ENCODE data around the gene NCAN. TPM values are rescaled to one million over a fixed set of nuclear protein-coding genes. Genes with fewer than 3 reads are reported as not detected.
A peak's percentile ranks its signal among the peaks of the same experiment; 100 is the strongest.

NCAN gene
- total RNA-seq, 1 donor from 2014 or later: 0.14 TPM

DNA sequence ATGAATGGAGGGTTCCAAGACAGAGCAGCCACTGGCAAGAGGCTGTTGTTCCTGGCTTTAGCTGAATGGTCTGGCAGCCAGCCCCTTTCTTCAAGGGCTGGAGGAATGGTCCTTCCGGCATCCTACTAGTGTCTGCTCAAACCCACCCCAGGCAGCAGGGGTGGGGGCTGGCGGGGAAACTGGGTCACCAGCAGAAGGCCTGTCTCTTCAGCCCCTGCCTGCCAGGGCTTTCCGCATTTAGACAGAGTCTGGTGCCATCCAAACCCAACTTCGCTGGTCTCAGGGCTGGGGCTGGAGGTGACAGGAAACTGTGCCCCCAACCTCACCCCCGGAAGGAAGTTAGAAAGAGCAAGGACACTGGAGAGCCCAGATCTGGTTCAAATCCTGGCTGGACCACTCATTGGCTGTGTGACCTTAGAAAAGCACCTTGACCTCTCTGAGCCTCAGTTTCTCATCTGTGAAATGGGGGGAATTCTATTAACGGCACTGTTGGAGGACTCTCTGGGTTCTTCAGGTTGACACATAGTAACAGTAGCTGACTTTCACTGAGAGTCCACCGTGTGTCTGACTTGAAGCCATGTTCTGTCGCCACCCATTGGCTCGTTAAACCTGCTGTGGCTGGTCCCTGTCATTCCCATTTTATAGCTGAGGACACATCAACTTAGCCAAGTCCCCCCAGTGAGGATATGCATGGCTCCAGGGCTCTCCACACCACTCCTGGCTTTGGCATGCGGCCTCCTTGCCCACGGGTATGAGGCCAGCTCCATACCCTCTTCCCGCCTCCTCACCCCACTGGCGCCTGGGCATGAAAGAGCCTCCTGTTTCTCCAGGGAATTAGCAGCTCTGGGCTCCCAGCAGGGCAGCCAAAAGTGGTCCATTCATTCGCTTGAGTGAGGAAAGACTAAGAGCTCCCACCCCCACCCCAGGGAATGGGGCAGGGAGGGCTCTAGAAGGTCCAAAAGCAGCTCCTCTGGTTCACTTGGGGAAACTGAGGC is 6.0 kb upstream of the NCAN start:
- DNase-seq (ENCODE audit: low read depth): no peak
- H3K27me3 Mint-ChIP-seq (ENCODE audit: low read depth, unreplicated experiment): peaks cover 31% of the 10 kb centered on the region

GRCh38 chr19:19206938-19207337 is 4.8 kb upstream of the NCAN start:
- no peak overlapping the region for H2AFZ ChIP-seq (ENCODE audit: low read depth, low read length)
- H3K27me3 Mint-ChIP-seq (ENCODE audit: low read depth, unreplicated experiment): peaks cover 40% of the 10 kb centered on the region
- H3K79me2 ChIP-seq (ENCODE audit: insufficient read depth, low read length): peaks cover 6% of the 10 kb centered on the region

More for the DNA sequence above, 6.0 kb upstream of the NCAN start:
- Mint-ChIP-seq H3K4me1 (ENCODE audit: low read depth, unreplicated experiment) (no peaks in the 10 kb centered on the region), H3K9me3 (ENCODE audit: unreplicated experiment) (peaks cover 6% of the 10 kb centered on the region), H3K36me3 (ENCODE audit: low read depth, unreplicated experiment) (peaks cover 10% of the 10 kb centered on the region), H3K4me3 (ENCODE audit: unreplicated experiment) (no peak overlapping the region), H3K27ac (ENCODE audit: unreplicated experiment) (no peak overlapping the region)
- H2AFZ ChIP-seq (ENCODE audit: low read depth, low read length): no peak overlapping the region
- no peaks in the 10 kb centered on the region for H4K20me1 ChIP-seq (ENCODE audit: insufficient read depth, low read length)
- no peaks in the 10 kb centered on the region for H3K9me3 ChIP-seq (ENCODE audit: insufficient read depth, low read depth, low read length)
- H3K27ac ChIP-seq (ENCODE audit: low read depth, low read length): no peak overlapping the region
- H3K27me3 ChIP-seq (ENCODE audit: insufficient read depth, low read length): peaks cover 4% of the 10 kb centered on the region
- H3K79me2 ChIP-seq (ENCODE audit: insufficient read depth, low read length): peaks cover 6% of the 10 kb centered on the region
- H3K36me3 ChIP-seq (ENCODE audit: insufficient read depth, low read length): no peaks in the 10 kb centered on the region
- no peak for FAIRE-seq
- H3K9ac ChIP-seq (ENCODE audit: low read length): no peak overlapping the region
- H3K4me3 ChIP-seq (ENCODE audit: insufficient read depth, low read depth, low read length): no peak overlapping the region
- peaks cover 8% of the 10 kb centered on the region for H3K4me1 ChIP-seq (ENCODE audit: insufficient read depth, low read length)
- H3K4me2 ChIP-seq (ENCODE audit: low read length): no peak overlapping the region
- TF ChIP-seq, protein P1, sequence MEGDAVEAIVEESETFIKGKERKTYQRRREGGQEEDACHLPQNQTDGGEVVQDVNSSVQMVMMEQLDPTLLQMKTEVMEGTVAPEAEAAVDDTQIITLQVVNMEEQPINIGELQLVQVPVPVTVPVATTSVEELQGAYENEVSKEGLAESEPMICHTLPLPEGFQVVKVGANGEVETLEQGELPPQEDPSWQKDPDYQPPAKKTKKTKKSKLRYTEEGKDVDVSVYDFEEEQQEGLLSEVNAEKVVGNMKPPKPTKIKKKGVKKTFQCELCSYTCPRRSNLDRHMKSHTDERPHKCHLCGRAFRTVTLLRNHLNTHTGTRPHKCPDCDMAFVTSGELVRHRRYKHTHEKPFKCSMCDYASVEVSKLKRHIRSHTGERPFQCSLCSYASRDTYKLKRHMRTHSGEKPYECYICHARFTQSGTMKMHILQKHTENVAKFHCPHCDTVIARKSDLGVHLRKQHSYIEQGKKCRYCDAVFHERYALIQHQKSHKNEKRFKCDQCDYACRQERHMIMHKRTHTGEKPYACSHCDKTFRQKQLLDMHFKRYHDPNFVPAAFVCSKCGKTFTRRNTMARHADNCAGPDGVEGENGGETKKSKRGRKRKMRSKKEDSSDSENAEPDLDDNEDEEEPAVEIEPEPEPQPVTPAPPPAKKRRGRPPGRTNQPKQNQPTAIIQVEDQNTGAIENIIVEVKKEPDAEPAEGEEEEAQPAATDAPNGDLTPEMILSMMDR (IDR thresholded peaks at IDR 0.05; ENCODE audit: insufficient read depth, low read depth, low read length): no peak
- no peak for TF ChIP-seq EZH2 (IDR thresholded peaks at IDR 0.05; ENCODE audit: insufficient read depth, low read length)

More at GRCh38 chr19:19206938-19207337, 4.8 kb upstream of the NCAN start:
- H3K27me3 ChIP-seq (ENCODE audit: insufficient read depth, low read length): peaks cover 11% of the 10 kb centered on the region
- H3K36me3 ChIP-seq (ENCODE audit: insufficient read depth, low read length): no peaks in the 10 kb centered on the region
- no peak for FAIRE-seq
- Mint-ChIP-seq H3K9me3 (ENCODE audit: unreplicated experiment) (peaks cover 6% of the 10 kb centered on the region), H3K36me3 (ENCODE audit: low read depth, unreplicated experiment) (peaks cover 10% of the 10 kb centered on the region), H3K27ac (ENCODE audit: unreplicated experiment) (peak overlapping the region; percentile 0), H3K4me1 (ENCODE audit: low read depth, unreplicated experiment) (no peaks in the 10 kb centered on the region), H3K4me3 (ENCODE audit: unreplicated experiment) (no peak overlapping the region)
- no peak overlapping the region for H3K9ac ChIP-seq (ENCODE audit: low read length)
- no peaks in the 10 kb centered on the region for H4K20me1 ChIP-seq (ENCODE audit: insufficient read depth, low read length)
- H3K4me2 ChIP-seq (ENCODE audit: low read length): no peak overlapping the region
- H3K27ac ChIP-seq (ENCODE audit: low read depth, low read length): no peak overlapping the region
- H3K4me1 ChIP-seq (ENCODE audit: insufficient read depth, low read length): peaks cover 8% of the 10 kb centered on the region
- no peaks in the 10 kb centered on the region for H3K9me3 ChIP-seq (ENCODE audit: insufficient read depth, low read depth, low read length)
- no peak for DNase-seq (ENCODE audit: low read depth)
- H3K4me3 ChIP-seq (ENCODE audit: insufficient read depth, low read depth, low read length): no peak overlapping the region
- no peak for TF ChIP-seq EZH2 (IDR thresholded peaks at IDR 0.05; ENCODE audit: insufficient read depth, low read length)
- TF ChIP-seq, protein P1 (IDR thresholded peaks at IDR 0.05; ENCODE audit: insufficient read depth, low read depth, low read length): no peak

All from astrocyte (in vitro differentiated cells and primary cell).